KMS-11 (cell line): ENCODE results near the gene FREY1.
"Not testable (repeated sequence)": the region's sequence is repeated elsewhere in the genome, so short reads cannot be mapped to it uniquely, and the experiment has no call there.

Experiments
- H2AFZ ChIP-seq: fragments of 200-600 bp; sonication (generic); 2 replicates; pipeline ENCODE4 v1.6.1; 2016; ENCODE audit warnings: antibody characterized with exemption, mixed run types, low read depth
- H3K27ac ChIP-seq: fragments of 200-600 bp; sonication (generic); 2 replicates; pipeline ENCODE4 v1.6.1; 2016; ENCODE audit warnings: mild to moderate bottlenecking, mixed run types
- H3K27me3 ChIP-seq: fragments of 200-600 bp; sonication (generic); 2 replicates; pipeline ENCODE4 v1.6.1; 2017; ENCODE audit warnings: mild to moderate bottlenecking, low read depth, mixed run types, moderate library complexity; ENCODE audit not compliant: insufficient read depth
- H3K36me3 ChIP-seq: fragments of 200-600 bp; sonication (generic); 2 replicates; pipeline ENCODE4 v1.6.1; 2017; ENCODE audit warnings: mild to moderate bottlenecking, mixed run types; ENCODE audit not compliant: insufficient read depth
- H3K4me1 ChIP-seq: fragments of 200-600 bp; sonication (generic); 2 replicates; pipeline ENCODE4 v1.6.1; 2016; ENCODE audit warnings: mild to moderate bottlenecking, low read depth, mixed run types; ENCODE audit not compliant: poor library complexity, severe bottlenecking
- H3K4me2 ChIP-seq: fragments of 200-600 bp; sonication (generic); 2 replicates; pipeline ENCODE4 v1.7.0; 2016; ENCODE audit warnings: mild to moderate bottlenecking, mixed run types
- H3K4me3 ChIP-seq: fragments of 200-600 bp; sonication (generic); IDR thresholded peaks from 2 replicates; pipeline ENCODE4 v1.6.1; 2017; ENCODE audit warnings: low read depth, low read length, mixed read lengths; ENCODE audit not compliant: insufficient read depth
- H3K79me2 ChIP-seq: fragments of 200-600 bp; sonication (generic); 2 replicates; pipeline ENCODE4 v1.6.1; 2016; ENCODE audit warnings: low read depth, mixed run types; ENCODE audit not compliant: insufficient read depth
- H3K9ac ChIP-seq: fragments of 200-600 bp; sonication (generic); 2 replicates; pipeline ENCODE4 v1.6.1; 2016; ENCODE audit warnings: mild to moderate bottlenecking, mixed run types
- H4K20me1 ChIP-seq: fragments of 200-600 bp; sonication (generic); 2 replicates; pipeline ENCODE4 v1.6.1; 2016; ENCODE audit warnings: mild to moderate bottlenecking, mixed run types; ENCODE audit not compliant: insufficient read depth
- CTCF ChIP-seq: fragments of 200-600 bp; sonication (generic); conservative IDR thresholded peaks from 2 replicates; pipeline ENCODE4 v1.6.1; 2017; ENCODE audit warnings: low read depth, mild to moderate bottlenecking, antibody characterized with exemption, low read length, moderate library complexity, mixed read lengths

Gene FREY1

GRCh38 chr11:45909594-45910475, 2.8 kb upstream of the FREY1 start:
- Histone ChIP-seq H3K36me3 (no peaks in the 10 kb centered on the region), H3K4me3 (no peak overlapping the region), H3K4me1 (no peaks in the 10 kb centered on the region), H3K27ac (no peak overlapping the region), H2AFZ (no peak overlapping the region), H3K4me2 (no peak overlapping the region), H3K9ac (no peak overlapping the region), H3K79me2 (no peaks in the 10 kb centered on the region), H3K27me3 (no peaks in the 10 kb centered on the region), H4K20me1 (no peaks in the 10 kb centered on the region)
- no peak for TF ChIP-seq CTCF

GRCh38 chr11:45907911-45908370, 870 bp upstream of the FREY1 start:
- Histone ChIP-seq H3K27me3 (no peaks in the 10 kb centered on the region), H3K4me2 (no peak overlapping the region), H3K36me3 (no peaks in the 10 kb centered on the region), H4K20me1 (no peaks in the 10 kb centered on the region), H3K79me2 (no peaks in the 10 kb centered on the region), H2AFZ (no peak overlapping the region), H3K4me3 (no peak overlapping the region), H3K4me1 (no peaks in the 10 kb centered on the region), H3K9ac (no peak overlapping the region), H3K27ac (no peak overlapping the region)
- TF ChIP-seq CTCF, result no peak

GRCh38 chr11:45906096-45906682, 882 bp downstream of the FREY1 start:
- Histone ChIP-seq H4K20me1 (no peaks in the 10 kb centered on the region), H3K4me3 (no peak overlapping the region), H3K4me2 (no peak overlapping the region), H3K36me3 (no peaks in the 10 kb centered on the region), H3K27me3 (peaks cover 2% of the 10 kb centered on the region; the same call in 1 of the 2 replicates), H3K4me1 (no peaks in the 10 kb centered on the region), H3K9ac (no peak overlapping the region), H2AFZ (no peak overlapping the region), H3K27ac (no peak overlapping the region), H3K79me2 (no peaks in the 10 kb centered on the region)
- TF ChIP-seq CTCF, result no peak

GRCh38 chr11:45905576-45905975, 1.5 kb downstream of the FREY1 start:
- H3K36me3 ChIP-seq, H3K4me3 ChIP-seq, H3K27ac ChIP-seq, H2AFZ ChIP-seq, H3K27me3 ChIP-seq, H3K4me2 ChIP-seq, H4K20me1 ChIP-seq, H3K9ac ChIP-seq, H3K79me2 ChIP-seq, H3K4me1 ChIP-seq: not testable (repeated sequence)

GRCh38 chr11:45905095-45905494, 2.0 kb downstream of the FREY1 start:
- H3K27ac ChIP-seq, result no peak overlapping the region

More at GRCh38 chr11:45905095-45905494, 2.0 kb downstream of the FREY1 start:
- no peak for TF ChIP-seq CTCF
- no peaks in the 10 kb centered on the region for H3K36me3 ChIP-seq
- no peaks in the 10 kb centered on the region for H4K20me1 ChIP-seq
- no peak overlapping the region for H3K4me2 ChIP-seq
- no peak overlapping the region for H2AFZ ChIP-seq
- H3K79me2 ChIP-seq, result no peaks in the 10 kb centered on the region
- H3K4me3 ChIP-seq, result no peak overlapping the region
- H3K9ac ChIP-seq, result no peak overlapping the region
- H3K27me3 ChIP-seq, result peaks cover 11% of the 10 kb centered on the region; the same call in 1 of the 2 replicates
- no peaks in the 10 kb centered on the region for H3K4me1 ChIP-seq
